ENCODE results near the gene JPT2. TPM values are rescaled to one million over a fixed set of nuclear protein-coding genes. Genes with fewer than 3 reads are reported as not detected.

The JPT2 gene
- total RNA-seq, 1 donor from 2014 or later, result 41.5 TPM

DNA sequence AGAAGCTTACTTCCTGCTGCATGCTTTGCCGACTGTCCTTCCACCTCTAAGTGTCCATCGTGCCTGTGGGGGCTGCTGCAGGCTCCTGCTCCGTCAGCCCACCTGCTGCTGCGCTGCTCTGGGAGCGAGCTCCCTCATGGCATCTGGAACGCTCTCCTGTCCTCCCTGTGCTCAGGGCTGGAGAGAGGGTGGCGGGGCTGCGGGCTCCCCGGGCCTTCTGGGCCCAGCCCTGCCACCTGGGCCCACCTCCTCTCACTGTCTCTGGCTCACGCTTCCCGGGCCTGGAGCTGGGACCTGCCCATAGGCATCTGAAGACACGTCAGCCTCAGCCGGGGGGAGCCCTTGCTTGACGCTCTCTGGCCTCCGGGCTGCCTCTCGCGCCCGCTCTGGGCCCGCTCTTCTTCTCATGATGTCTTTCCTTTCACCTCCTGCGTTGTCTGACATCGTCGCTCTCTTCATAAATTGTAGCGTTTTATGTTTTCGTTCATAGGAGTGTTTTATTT is 66.3 kb downstream of the JPT2 start:
- DNase-seq (ENCODE audit: missing footprints) (no peak), ATAC-seq (no peak)
- intact Hi-C loops (cut with DNase I), result no loop called here

DNA sequence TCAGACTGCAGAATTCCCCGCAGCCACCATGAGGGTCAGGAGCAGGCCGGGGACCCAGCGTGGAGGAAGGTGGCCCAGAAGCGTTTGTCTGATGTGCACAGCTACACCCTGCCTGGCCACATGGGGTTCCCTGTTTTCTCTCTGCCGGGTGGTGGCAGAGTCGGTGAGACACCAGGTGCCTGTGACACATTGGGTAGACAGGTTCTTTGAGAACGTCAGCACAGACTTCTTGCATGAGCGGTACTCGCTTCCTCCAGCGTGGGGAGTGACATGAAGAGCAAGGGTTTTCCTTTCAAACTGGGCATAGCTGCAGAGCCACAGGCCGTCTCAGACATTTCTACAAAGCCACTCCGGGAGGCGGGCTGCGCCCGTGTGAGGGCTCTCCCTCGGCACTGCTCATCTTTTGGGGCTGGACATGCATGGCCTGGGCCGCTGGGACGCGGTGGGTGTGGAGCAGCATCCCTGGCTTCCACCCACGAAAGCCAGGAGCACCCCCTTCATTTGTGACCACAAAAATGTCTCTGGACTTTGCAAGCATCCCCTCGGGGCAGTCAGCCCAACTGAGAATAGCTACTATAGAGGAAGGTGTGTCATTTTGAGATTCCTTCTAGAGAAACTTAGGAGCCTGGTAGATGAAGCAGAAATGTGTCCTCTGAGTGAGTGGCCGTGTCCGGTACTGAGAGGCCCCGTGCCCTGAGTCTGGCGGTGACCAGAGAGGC is 67.3 kb downstream of the JPT2 start:
- DNase-seq (ENCODE audit: missing footprints) (no peak), ATAC-seq (no peak)
- intact Hi-C loops (cut with DNase I), result no loop called here

- ATAC-seq (no peak), DNase-seq (ENCODE audit: missing footprints) (no peak)
- intact Hi-C loops (cut with DNase I), result no loop called here
Observed at GRCh38 chr16:1745900-1746692, 68.0 kb downstream of the JPT2 start.

- no peak for ATAC-seq
- intact Hi-C loops (cut with DNase I), result no loop called here
- no peak for DNase-seq (ENCODE audit: missing footprints)
Observed at GRCh38 chr16:1746693-1747195, 68.7 kb downstream of the JPT2 start.

GRCh38 chr16:1747934-1748333 is 69.9 kb downstream of the JPT2 start:
- ATAC-seq, result no peak
- intact Hi-C loops (cut with DNase I), result no loop called here

GRCh38 chr16:1749152-1750117 is 71.4 kb downstream of the JPT2 start:
- ATAC-seq (no peak), DNase-seq (ENCODE audit: missing footprints) (no peak)
- intact Hi-C loops (cut with DNase I), result no loop called here

More at GRCh38 chr16:1747934-1748333, 69.9 kb downstream of the JPT2 start:
- no peak for DNase-seq (ENCODE audit: missing footprints)

Small RNAs within 50 kb of the gene (microRNA-seq; reads per million reads assigned to microRNA genes)
- not detected for gene MIR3177

Other genes starting within 250 kb of the JPT2 start
- 0.35 TPM for gene PERCC1, start 247.2 kb upstream of the JPT2 start, total RNA-seq
- gene CCDC154, start 233.7 kb upstream of the JPT2 start, total RNA-seq, result 1.7 TPM
- 49.5 TPM for gene CLCN7, start 203.3 kb upstream of the JPT2 start, total RNA-seq
- gene PTX4, start 189.3 kb upstream of the JPT2 start, total RNA-seq, result not detected
- 18.9 TPM for gene TELO2, start 184.9 kb upstream of the JPT2 start, total RNA-seq
- 30.7 TPM for gene TMEM204, start 144.6 kb upstream of the JPT2 start, total RNA-seq
- gene IFT140, start 66.2 kb upstream of the JPT2 start, total RNA-seq, result 7.2 TPM
- 9.8 TPM for gene CRAMP1, start 65.9 kb upstream of the JPT2 start, total RNA-seq
- 66.4 TPM for gene MAPK8IP3, start 27.9 kb downstream of the JPT2 start, total RNA-seq
- gene NME3, start 93.3 kb downstream of the JPT2 start, total RNA-seq, result 33.9 TPM
- gene EME2, start 94.5 kb downstream of the JPT2 start, total RNA-seq, result 8.2 TPM
- gene MRPS34, start 94.9 kb downstream of the JPT2 start, total RNA-seq, result 80.8 TPM
- gene SPSB3, start 104.3 kb downstream of the JPT2 start, total RNA-seq, result 36.1 TPM
- 37.9 TPM for gene NUBP2, start 104.7 kb downstream of the JPT2 start, total RNA-seq
- gene IGFALS, start 115.4 kb downstream of the JPT2 start, total RNA-seq, result not detected
- gene HAGH, start 148.5 kb downstream of the JPT2 start, total RNA-seq, result 171 TPM
- 28.3 TPM for gene FAHD1, start 148.9 kb downstream of the JPT2 start, total RNA-seq
- not detected for gene MEIOB, start 193.9 kb downstream of the JPT2 start, total RNA-seq
- gene HS3ST6, start 240.1 kb downstream of the JPT2 start, total RNA-seq, result not detected

Data from Right ventricle myocardium inferior (tissue), 1 donor.